Right ventricle myocardium inferior (tissue), 1 donor: Measurements from ENCODE around the gene HTT. TPM values are rescaled to one million over a fixed set of nuclear protein-coding genes. Genes with fewer than 3 reads are reported as not detected.
A peak's percentile ranks its signal among the peaks of the same experiment; 100 is the strongest.

Experiments used
- ATAC-seq: fragments of 200-7000 bp; cut with Tn5 transposase; one replicate; pipeline ENCODE4 v1.9.1; 2020; ENCODE audit warnings: mild to moderate bottlenecking, moderate library complexity
- DNase-seq: peaks from one replicate; pipeline ENCODE4 v3.0.0; 2021; ENCODE audit errors: missing footprints
- intact Hi-C: fragments of 100-400 bp; cut with DNase I; formaldehyde crosslinking; loops from one replicate; pipeline ENCODE4 v1.11.0; 2022
- total RNA-seq: library from RNA; stranded (reverse); fragmentation: NEBNext Ultra II Directional; extraction: Animal tissue kit (Norgen Biotek cat#: 25700); gene quantifications from one replicate; pipeline ENCODE4 v1.2.1, GENCODE V29; 2021
- donor health status: DM: no; HTN: yes; CAD: no; lungs with severe emphysema.

Gene HTT
- total RNA-seq, 1 donor from 2014 or later: 24.2 TPM

- ATAC-seq: no peak
- DNase-seq: peak; percentile 39
- intact Hi-C loops: no loop called here
Observed at GRCh38 chr4:3247399-3248177, 173.1 kb downstream of the HTT start.

DNA sequence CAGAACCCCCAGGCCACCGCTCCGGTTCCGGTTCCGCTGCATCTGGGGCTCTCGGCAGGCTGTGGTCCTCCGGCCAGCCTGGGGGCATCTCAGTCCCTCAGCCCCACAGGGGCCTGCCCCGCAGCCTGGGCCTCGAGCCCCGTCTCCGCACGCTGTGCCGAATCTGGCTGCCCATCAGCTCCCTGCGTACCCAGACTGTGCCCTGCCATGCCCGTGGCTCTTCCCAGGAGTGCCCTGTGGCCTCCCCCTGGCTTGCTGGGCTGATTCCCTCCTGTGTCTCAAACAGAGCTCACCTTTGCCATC lies 173.6 kb downstream of the HTT start:
- ATAC-seq (no peak), DNase-seq (no peak)
- intact Hi-C loops: no loop called here

DNA sequence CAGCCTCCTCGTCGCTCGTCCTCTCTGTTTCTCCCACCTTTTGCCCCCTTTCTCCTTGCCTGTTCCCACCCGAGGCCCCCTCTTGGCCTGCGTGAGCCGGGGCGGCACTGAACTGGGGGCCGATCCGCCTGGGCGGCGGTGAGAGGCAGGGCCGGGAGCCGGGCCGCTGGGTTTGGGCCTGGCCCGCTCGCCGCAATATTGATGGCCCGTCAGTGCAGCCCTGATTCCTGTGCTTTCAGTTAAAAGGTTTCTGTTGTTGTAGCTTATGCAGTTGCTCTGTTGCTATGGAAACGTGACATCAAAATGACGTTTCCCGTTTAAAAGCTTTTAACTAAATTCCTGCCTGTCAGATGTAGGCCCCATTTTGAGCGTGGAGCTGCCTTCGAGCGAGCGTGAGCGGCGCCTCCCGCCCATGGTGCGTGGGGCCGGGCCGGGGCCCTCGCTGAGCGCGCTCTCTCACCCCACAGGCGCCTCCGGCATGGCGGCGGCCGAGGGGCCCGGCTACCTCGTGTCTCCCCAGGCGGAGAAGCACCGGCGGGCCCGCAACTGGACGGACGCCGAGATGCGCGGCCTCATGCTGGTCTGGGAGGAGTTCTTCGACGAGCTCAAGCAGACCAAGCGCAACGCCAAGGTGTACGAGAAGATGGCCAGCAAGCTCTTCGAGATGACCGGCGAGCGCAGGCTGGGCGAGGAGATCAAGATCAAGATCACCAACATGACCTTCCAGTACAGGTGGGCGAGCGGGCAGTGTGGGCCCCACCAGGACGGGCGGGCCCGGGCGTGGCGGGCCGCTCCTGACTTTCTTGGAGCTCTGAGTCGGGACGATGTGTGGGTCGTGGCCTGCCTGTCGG lies 174.6 kb downstream of the HTT start, which contains the start of gene MSANTD1:
TSS of gene MSANTD1 (plus strand) at position 349 of the 851 bp plus-strand sequence. CDS start at position 413, 64 bp downstream.
- no peak for ATAC-seq
- intact Hi-C loops: no loop called here
- peak; percentile 50 for DNase-seq

GRCh38 chr4:3249711-3250437 lies 175.4 kb downstream of the HTT start:
- intact Hi-C loops: no loop called here
- ATAC-seq (no peak), DNase-seq (peak; percentile 46)

GRCh38 chr4:3250438-3250955 lies 176.0 kb downstream of the HTT start:
- peak; percentile 28 for DNase-seq
- no peak for ATAC-seq
- intact Hi-C loops: no loop called here

DNA sequence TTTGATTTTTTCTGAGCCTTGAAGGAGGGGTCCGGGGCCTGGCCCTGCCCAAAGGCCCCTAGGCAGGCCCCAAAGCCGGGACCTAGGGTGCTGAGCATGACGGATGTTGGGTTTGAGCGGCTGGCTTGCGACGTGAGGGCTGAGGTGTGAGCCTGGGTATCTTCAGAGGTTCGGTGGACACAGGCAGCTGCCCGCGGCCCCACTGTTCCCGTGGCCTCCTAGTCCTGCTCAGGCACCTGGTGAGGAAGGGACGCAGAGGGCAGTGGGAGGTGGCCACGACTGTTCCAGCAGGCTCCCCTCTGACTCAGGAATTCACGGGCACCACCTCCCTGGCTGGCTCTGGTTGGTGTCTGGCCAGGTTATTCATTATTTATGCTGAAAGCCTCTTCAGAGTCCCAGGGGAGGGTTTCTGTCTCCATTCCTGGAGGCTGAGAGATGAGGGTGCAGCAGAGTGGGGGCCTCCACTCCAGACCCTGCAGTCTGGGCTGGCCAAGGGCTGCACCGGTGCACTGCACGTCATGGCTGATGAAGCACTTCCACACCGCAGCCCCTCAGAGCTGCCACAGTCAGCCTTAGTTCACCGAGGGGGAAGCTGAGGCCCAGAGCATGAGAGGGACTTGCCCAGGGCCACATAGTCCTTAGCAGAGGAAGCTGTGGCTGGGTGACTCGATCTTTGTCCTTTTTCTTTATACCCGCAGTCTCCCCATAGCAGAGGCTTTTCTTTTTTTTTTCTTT lies 176.6 kb downstream of the HTT start:
- intact Hi-C loops: no loop called here
- DNase-seq: peak; percentile 47

DNA sequence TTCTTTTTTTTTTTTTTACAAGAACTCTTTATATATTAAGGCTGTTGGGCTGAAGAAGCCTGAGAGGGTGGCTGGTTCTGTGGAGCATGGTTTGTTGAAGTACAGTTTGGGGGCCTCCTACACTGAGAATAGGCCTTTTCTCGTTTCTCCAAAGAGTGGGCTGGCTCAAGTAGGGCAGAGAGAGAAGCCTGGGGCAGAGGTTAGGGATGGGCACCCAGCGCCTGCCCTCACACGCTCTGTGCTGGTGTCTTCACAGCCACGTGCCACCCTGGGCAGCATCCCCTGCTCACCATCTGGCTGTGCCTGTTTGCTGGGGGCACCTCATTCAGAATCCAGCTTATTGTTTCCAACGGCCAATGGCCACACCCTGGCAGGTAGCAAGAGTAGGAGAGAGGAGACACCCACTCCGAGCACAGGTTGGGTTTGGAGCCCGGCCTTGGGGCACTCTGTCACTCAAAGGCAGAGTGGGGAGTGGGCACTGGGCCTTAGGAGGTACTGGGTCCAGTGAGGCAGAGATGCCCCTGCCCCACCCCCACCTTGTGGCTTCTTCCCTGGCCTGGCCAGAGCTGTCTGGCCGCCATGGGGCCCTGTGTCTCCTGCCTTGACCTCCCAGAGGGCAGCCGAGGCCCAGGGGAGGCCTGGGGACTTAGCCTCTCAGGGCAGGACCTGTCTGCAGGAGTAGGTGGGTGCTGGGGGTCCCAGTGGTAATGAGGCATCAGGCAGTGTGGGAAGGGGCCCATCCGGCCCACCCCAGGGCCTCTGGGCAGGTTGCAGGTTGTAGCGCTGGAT lies 177.4 kb downstream of the HTT start:
- intact Hi-C loops: no loop called here
- peak; percentile 53 for DNase-seq
- no peak for ATAC-seq

More for the DNA sequence above, 176.6 kb downstream of the HTT start:
- ATAC-seq: no peak

DNA sequence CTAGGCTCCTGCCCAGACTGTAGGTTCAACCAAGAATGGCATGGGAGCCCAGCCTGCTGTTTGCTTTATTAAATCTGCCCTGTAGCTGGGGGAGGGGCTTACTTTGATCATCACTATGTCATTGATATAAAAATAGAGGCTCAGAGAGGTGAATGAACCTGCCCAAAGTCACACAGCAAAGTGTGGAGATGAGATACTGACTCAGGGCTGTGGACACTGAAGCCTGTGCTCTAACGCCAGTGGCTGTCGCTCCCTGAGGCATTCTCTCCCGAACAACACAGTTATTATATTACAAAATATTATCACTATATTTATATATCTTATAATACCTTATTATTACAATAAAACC lies 178.0 kb downstream of the HTT start:
- intact Hi-C loops: no loop called here
- DNase-seq (no peak), ATAC-seq (no peak)

- intact Hi-C loops: no loop called here
- DNase-seq (peak; percentile 64), ATAC-seq (no peak)
Observed at GRCh38 chr4:3252831-3253641, 178.6 kb downstream of the HTT start.

DNA sequence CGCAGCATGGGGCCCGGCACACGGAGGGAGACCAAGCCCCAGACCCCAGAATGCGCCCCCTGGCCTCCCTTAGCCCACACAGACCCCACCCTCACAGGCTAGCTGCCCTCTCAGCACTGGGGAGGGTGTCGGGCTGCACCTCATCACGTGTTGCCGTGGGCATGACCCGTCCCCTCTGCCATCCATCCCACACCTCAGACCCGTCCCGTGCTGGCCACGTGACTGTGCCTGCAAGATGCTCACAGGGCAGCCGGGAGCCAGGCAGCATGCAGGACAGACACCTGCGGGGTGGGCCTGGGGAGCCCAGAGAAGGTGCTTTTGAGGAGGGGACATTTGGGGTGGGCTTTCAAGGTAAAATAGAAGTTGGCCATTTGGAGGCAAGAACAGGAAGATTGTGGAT lies 179.3 kb downstream of the HTT start:
- DNase-seq: peak; percentile 34
- no peak for ATAC-seq
- intact Hi-C loops: no loop called here

GRCh38 chr4:3254302-3255131 lies 180.0 kb downstream of the HTT start:
- peak; percentile 37 for DNase-seq
- ATAC-seq: no peak
- intact Hi-C loops: no loop called here

- no peak for ATAC-seq
- intact Hi-C loops: no loop called here
- DNase-seq: peak; percentile 68
Observed at GRCh38 chr4:3255611-3256186, 181.2 kb downstream of the HTT start.

- DNase-seq (no peak), ATAC-seq (no peak)
- intact Hi-C loops: no loop called here
Observed at GRCh38 chr4:3256230-3257102, 182.0 kb downstream of the HTT start.

- intact Hi-C loops: no loop called here
- ATAC-seq (no peak), DNase-seq (peak; percentile 45)
Observed at GRCh38 chr4:3257103-3257555, 182.6 kb downstream of the HTT start.
